ENCODE data around the gene TEAD1.

TEAD1 gene

GRCh38 chr11:12809864-12810567 lies 135.8 kb downstream of the TEAD1 start:
- DNase-seq (ENCODE audit: low read depth, low spot score) = no peak

GRCh38 chr11:12810568-12810894 lies 136.3 kb downstream of the TEAD1 start:
- DNase-seq (ENCODE audit: low read depth, low spot score) = no peak

- no peak for DNase-seq (ENCODE audit: low read depth, low spot score)
Measured at GRCh38 chr11:12811861-12812260, 137.6 kb downstream of the TEAD1 start.

GRCh38 chr11:12812849-12813248 lies 138.6 kb downstream of the TEAD1 start:
- peak; percentile 44 for DNase-seq (ENCODE audit: low read depth, low spot score)

- DNase-seq (ENCODE audit: low read depth, low spot score) = no peak
Measured at GRCh38 chr11:12813371-12814225, 139.4 kb downstream of the TEAD1 start.

- DNase-seq (ENCODE audit: low read depth, low spot score) = no peak
Measured at GRCh38 chr11:12815129-12815480, 140.9 kb downstream of the TEAD1 start.

- DNase-seq (ENCODE audit: low read depth, low spot score) = no peak
Measured at GRCh38 chr11:12815931-12816494, 141.8 kb downstream of the TEAD1 start.

- DNase-seq (ENCODE audit: low read depth, low spot score) = no peak
Measured at GRCh38 chr11:12817681-12818332, 143.6 kb downstream of the TEAD1 start.

- DNase-seq (ENCODE audit: low read depth, low spot score) = no peak
Measured at GRCh38 chr11:12818333-12819015, 144.3 kb downstream of the TEAD1 start.

GRCh38 chr11:12822392-12823022 lies 148.3 kb downstream of the TEAD1 start:
- no peak for DNase-seq (ENCODE audit: low read depth, low spot score)

GRCh38 chr11:12824281-12825041 lies 150.2 kb downstream of the TEAD1 start:
- DNase-seq (ENCODE audit: low read depth, low spot score) = no peak

GRCh38 chr11:12826441-12826840 lies 152.2 kb downstream of the TEAD1 start:
- DNase-seq (ENCODE audit: low read depth, low spot score) = no peak

- no peak for DNase-seq (ENCODE audit: low read depth, low spot score)
Measured at GRCh38 chr11:12827369-12827768, 153.1 kb downstream of the TEAD1 start.

- DNase-seq (ENCODE audit: low read depth, low spot score) = peak; percentile 66
Measured at GRCh38 chr11:12827929-12828812, 153.9 kb downstream of the TEAD1 start.

- no peak for DNase-seq (ENCODE audit: low read depth, low spot score)
Measured at GRCh38 chr11:12829131-12829530, 154.9 kb downstream of the TEAD1 start.

- no peak for DNase-seq (ENCODE audit: low read depth, low spot score)
Measured at GRCh38 chr11:12829540-12830314, 155.5 kb downstream of the TEAD1 start.

GRCh38 chr11:12831471-12832202 lies 157.4 kb downstream of the TEAD1 start:
- no peak for DNase-seq (ENCODE audit: low read depth, low spot score)

Measured in ELF-1 (cell line).